ENCODE results near the gene PRMT1.

PRMT1 gene

GRCh38 chr19:49680421-49681351 is 3.6 kb downstream of the PRMT1 start:
- POLR2A ChIA-PET: interaction anchor here (0.6 kb wide), 1 partner anchor 641 kb away, joined by 9 read pairs; no protein-coding TSS in a partner anchor
- peak; percentile 94 for DNase-seq (ENCODE audit: extremely low spot score)
- TF ChIP-seq CTCF (IDR thresholded peaks at IDR 0.05; ENCODE audit: control extremely low read depth, extremely low read depth, low read depth, missing control alignments): peak; percentile 99
- CTCF ChIA-PET: interaction anchor here (0.6 to 1.9 kb wide), 18 partner anchors 9 to 687 kb away, joined by 3 to 11 read pairs (median 4); partner anchors contain the start of genes BCL2L12, CPT1C, IRF3 and RCN3

- CTCF ChIA-PET: interaction anchor here (1.1 to 1.9 kb wide), 5 partner anchors 10 to 173 kb away, joined by 4 to 11 read pairs (median 5); no protein-coding TSS in a partner anchor
- no peak for TF ChIP-seq CTCF (IDR thresholded peaks at IDR 0.05; ENCODE audit: control extremely low read depth, extremely low read depth, low read depth, missing control alignments)
- DNase-seq (ENCODE audit: extremely low spot score): no peak
- POLR2A ChIA-PET: interaction anchor here (0.6 kb wide), 1 partner anchor 187 kb away, joined by 4 read pairs; no protein-coding TSS in a partner anchor
Observed at GRCh38 chr19:49681830-49682229, 4.8 kb downstream of the PRMT1 start.

GRCh38 chr19:49682274-49682673 is 5.2 kb downstream of the PRMT1 start:
- TF ChIP-seq CTCF (IDR thresholded peaks at IDR 0.05; ENCODE audit: control extremely low read depth, extremely low read depth, low read depth, missing control alignments): no peak
- DNase-seq (ENCODE audit: extremely low spot score): no peak
- CTCF ChIA-PET: interaction anchor here (1.2 to 1.9 kb wide), 2 partner anchors 14 to 135 kb away, joined by 5 to 11 read pairs; no protein-coding TSS in a partner anchor
- POLR2A ChIA-PET: interaction anchor here (0.6 kb wide), 1 partner anchor 187 kb away, joined by 4 read pairs; no protein-coding TSS in a partner anchor

- no peak for DNase-seq (ENCODE audit: extremely low spot score)
- TF ChIP-seq CTCF (IDR thresholded peaks at IDR 0.05; ENCODE audit: control extremely low read depth, extremely low read depth, low read depth, missing control alignments): no peak
- POLR2A ChIA-PET: no interaction called here
- CTCF ChIA-PET: interaction anchor here (0.6 to 2.0 kb wide), 7 partner anchors 8 to 181 kb away, joined by 3 to 6 read pairs (median 4); no protein-coding TSS in a partner anchor
Observed at GRCh38 chr19:49683814-49684250, 6.8 kb downstream of the PRMT1 start.

- ChIA-PET CTCF (interaction anchor here (0.6 to 2.0 kb wide), 7 partner anchors 9 to 182 kb away, joined by 3 to 6 read pairs (median 4); no protein-coding TSS in a partner anchor), POLR2A (no interaction called here)
- peak; percentile 52 for DNase-seq (ENCODE audit: extremely low spot score)
- TF ChIP-seq CTCF (IDR thresholded peaks at IDR 0.05; ENCODE audit: control extremely low read depth, extremely low read depth, low read depth, missing control alignments): peak; percentile 51
Observed at GRCh38 chr19:49684251-49684982, 7.3 kb downstream of the PRMT1 start.

Measured in GM10248 (cell line).